ENCODE measurements around the gene PHACTR1.

The PHACTR1 gene

DNA sequence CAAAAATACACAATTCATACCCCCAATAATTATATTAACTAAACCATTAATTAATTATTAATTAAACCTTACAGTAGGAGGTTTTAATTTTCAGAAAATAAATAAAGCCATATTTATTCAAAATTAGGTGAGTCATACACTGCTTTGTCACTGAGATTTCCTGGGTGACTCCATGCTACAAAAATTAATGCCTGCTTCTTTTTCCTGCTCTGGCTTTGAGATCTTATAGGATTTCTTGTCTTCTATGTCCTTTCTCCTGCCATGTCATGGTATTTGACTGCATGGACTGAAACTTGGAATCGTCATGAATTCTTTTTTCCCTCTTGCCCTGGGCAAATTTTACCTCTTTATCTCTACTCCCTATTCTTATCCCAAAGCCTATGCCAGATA, 133.2 kb downstream of the PHACTR1 start:
- no peak for DNase-seq (ENCODE audit: low read depth)

DNA sequence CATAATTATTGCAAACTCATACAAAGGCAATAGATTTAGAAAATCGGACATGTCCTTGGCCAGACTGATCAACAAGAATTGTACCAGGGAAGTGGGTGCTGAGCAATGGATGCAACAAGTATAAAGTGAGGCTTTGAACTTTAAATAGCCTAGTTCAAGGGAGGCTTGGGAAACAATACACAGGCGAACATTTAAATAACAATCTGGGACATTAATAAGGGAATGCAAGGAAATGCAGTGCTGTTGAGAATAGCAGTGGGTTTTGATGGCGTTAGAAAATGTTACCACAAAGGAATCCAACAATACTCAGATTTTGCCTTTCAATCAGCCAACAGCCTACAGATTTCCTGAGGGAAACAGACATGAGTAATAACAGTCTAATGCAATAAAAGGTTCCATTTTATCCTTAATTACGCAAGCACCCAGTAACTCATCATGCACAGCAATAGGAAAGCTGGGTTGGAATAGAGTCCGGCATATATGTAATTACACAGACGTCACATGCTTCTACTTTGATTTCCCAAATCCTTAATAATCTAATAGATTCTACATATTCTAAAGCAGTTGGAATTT, 134.6 kb downstream of the PHACTR1 start:
- DNase-seq (ENCODE audit: low read depth) = peak; percentile 58

DNA sequence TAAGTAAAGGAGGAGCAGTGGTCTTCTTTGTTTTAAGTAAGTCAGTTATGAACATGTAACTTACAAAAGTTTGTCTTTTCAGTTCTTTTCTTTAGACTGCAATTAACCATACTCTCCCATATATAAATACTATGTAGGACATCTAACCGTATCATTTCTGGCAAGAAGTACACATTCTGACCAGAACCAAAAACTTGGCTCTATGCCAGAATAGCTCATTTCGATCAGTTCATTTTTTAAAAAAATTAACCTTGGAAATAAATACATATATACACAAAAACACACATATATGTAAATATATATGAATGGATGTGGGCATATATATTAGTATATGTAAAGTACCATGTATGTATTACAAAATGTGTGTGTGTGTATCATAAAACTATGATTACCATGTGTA, 145.0 kb downstream of the PHACTR1 start:
- no peak for DNase-seq (ENCODE audit: low read depth)

DNA sequence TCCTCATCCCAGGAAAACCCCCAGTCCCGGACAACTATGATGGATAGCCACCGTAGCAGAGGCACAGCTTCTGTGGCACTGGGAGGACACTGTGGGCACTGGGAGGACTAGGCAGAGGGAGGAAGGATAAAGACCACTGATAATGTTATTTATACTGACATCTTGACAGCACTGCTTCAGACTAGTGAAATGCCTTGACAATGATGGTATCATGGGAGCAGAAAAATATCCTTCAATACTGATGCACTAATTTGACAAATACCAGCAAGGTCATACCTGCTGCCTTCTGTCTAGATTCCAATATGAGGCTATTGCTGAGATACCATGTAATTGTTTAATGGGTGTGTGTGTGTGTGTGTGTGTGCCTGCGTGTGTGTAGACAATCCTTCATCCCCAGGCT, 148.6 kb downstream of the PHACTR1 start:
- no peak for DNase-seq (ENCODE audit: low read depth)

DNA sequence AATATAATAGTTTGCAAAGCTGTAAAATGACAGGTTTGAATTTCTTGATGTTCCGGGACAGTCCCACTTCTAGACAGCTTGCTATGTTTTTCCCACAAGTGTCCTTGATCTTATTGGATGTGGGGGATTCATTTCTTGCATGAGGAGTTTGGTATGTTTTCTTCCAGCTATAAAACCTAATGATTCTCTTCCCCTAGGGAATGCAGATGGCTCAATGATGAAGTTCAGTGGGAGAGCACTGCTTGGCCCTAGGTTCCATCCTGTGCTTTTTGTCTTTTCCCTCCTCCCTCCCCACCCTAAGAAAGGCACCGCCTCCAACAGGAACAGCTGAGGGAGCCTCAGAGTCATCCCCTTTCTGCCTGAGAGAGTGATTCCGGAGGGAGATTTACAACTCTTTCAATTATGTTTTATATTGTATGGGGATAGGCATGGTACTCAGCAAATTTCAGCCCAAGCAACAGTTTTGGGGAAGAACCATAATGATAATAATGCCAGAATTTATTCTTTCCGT, 149.2 kb downstream of the PHACTR1 start:
- no peak for DNase-seq (ENCODE audit: low read depth)

DNA sequence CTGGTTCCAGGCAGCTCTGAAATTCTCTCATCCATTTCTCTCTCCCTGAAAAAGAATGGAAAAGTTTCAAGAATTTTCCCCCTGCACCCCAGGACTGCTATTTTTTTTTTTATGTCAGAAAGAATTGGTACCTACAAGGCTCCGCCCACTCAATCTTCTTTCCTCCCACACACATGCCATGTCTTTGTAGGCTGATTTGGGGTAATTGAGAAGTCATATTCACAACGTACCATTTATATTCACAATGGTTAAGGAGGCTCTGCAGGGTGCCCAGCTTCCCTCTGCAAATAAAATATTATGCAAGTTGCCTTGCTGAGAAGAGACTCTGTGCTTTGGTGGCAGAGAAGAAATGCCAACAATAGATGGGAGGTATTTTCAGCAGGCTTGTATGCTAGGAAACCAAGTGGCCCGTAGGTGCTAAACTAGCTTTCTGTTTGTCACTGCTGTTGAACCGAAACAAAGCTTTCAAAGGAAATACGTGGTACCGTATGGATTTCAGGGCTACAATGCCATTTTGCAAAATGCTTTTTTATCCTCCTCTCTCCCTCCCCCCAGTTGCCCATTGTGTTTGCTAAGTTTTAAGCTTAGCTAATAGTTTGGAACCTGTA, 150.0 kb downstream of the PHACTR1 start:
- no peak for DNase-seq (ENCODE audit: low read depth)

DNA sequence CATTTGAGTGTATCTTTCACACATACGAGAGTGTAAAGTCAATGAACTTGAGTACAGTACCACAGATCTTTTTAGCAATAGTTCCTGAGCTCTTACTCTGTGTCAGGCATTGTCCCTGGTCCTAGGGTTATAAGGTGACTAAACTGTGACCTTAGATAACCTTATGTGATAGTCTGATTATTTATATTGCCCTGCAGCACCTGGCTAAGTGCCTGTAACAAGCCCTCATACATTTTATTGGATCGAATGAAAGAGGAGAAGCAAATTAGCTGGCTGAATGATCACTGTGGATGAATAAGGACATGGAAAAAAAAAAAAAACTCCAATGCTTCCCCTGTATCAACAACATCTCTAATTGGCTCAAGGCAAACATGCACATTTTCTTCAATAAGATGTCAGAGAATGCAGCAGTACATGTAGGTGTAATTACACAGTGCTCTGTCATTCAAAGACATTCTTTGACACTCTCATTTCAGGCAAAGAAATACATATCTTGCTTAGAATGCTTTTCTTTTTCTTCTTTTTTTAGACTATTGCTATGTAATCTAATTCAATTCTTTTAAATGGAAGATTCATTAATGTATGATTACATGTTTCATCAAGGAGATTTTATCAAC, 153.4 kb downstream of the PHACTR1 start:
- DNase-seq (ENCODE audit: low read depth) = no peak

DNA sequence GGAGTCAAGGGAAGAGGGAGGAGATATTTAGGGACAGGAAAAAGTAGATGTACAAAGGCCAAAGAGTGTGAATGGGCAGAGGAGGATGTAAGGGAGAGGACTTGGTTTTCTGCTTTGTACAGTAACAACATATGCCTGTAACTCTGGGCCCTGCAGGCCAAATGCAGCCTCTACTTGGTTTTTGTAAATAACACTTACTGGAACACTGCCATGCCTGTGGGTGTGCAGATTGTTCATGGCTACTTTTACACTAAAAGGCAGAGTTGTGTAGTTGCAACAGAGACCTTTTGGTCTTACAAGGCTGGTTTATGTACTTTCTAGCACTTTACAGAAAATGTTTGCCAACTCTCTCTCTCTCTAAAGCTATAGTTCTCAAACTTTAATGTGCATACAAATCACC, 157.1 kb downstream of the PHACTR1 start:
- DNase-seq (ENCODE audit: low read depth) = no peak

DNA sequence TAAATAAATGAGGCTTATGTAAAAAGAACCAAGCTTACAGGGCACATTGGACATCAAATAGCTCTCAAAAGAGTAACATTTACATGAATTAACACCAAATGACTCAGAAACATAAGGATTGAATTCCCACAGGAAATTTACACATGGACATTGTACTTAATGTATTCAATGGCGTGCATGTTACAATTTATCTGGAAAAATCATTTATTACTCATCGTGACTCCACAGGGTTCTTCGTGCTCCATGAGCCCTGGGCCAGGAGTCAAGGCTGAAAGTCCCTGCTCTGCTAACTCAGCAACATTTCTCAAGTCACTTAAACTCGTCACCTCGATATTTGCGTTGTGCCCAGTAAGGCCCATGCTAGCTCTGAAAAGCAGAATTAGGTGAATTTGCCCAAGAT, 158.5 kb downstream of the PHACTR1 start:
- DNase-seq (ENCODE audit: low read depth) = peak; percentile 88

DNA sequence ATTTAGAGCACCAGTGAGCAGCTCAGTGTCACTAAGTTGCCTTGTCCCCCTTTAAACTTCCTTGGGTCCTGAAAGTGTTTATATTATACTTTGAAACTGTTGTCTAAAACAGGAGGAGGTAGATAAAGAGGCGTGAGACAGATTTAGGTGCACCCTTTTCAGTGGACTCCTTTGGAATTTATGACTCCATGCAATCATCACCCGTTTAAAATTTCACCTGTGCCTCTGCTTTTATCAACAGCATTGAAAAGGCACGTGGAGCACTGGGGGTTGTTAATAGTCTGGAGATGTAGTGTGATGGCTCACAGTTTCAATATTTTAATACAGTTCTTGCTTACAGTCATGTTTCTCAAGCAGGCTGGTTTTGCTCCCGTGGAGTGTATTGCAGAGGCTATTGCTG, 162.2 kb downstream of the PHACTR1 start:
- no peak for DNase-seq (ENCODE audit: low read depth)

DNA sequence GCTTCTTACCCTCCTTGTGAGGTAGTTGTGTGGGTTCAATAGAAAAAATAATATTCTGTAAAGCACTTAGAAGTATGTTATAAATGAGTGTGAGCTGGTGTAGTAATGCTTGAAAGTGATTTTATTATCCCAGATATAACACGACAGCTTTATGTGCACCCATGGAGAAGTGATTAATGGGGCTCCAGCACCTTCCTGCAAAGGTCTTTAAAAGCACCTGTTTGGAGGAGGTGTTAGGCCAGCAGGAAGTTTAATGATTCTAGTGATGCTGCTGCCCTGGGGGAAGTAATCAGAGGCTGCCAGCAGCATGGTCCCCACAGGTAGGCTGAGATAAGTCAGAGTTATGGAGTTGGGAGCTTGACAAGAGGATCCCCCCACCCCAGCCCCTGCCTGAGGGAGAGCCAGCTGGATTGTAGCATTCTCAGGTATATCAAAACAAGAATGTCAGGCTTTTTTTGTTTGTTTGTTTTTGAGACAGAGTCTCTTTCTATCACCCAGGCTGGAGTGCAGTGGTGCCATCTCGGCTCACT, 166.3 kb downstream of the PHACTR1 start:
- no peak for DNase-seq (ENCODE audit: low read depth)

DNA sequence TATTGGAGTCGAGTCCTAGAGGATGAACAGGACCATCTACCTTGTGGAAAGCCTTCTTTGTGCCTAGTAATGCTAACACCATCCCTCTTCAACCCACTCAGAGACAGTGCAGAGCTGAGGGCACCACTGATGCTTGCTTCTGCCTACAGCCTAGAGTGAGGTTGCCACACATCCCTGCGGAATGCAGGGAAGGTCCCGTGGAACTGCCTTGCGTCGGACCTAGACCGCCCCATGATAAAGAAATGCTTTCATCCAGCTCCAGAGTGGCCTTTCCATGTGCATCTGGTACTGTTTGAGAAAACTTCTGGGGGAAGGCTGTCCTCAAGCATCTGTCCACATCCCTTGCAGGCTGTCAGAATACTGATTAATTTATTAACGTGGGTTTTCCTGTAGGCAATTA, 168.4 kb downstream of the PHACTR1 start:
- DNase-seq (ENCODE audit: low read depth) = no peak

DNA sequence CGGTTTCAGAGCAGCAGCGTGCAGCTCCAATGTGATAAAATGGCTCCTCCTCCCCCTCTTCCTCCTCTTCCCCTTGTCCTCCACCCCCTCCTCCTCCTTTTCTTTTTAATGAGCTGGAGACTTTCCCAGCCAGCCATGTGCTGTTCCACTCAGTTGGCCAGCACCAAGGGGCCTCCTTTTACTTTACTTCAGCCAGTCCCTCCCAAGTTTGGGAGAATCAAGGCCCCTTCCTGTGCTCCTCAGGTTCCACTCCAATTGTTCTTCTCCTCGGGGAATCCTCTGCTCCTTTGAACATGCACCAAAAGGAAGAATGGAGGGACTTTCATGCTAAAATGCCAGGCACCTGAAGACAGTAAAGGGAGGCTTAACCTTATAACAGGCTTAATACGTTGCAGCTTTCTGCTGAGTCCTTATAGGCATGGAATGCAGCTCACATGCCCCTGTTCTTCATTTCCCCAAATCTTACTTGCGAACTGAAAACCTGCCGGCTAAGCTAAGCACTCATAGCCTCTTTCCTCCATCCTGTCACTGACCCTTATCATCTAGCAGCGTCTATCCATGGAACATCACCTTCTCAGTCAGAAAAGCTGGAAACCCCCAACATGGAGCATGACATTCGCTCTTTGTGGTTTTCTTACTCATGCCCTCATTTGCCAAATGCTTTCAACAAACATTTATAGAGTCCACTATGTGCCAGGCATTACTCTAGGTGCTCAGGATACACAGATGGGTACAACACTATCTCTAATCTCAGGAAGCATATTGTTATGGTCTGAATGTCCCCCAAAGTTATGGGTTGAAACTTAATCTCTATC, 170.6 kb downstream of the PHACTR1 start:
- DNase-seq (ENCODE audit: low read depth) = peak; percentile 32

DNA sequence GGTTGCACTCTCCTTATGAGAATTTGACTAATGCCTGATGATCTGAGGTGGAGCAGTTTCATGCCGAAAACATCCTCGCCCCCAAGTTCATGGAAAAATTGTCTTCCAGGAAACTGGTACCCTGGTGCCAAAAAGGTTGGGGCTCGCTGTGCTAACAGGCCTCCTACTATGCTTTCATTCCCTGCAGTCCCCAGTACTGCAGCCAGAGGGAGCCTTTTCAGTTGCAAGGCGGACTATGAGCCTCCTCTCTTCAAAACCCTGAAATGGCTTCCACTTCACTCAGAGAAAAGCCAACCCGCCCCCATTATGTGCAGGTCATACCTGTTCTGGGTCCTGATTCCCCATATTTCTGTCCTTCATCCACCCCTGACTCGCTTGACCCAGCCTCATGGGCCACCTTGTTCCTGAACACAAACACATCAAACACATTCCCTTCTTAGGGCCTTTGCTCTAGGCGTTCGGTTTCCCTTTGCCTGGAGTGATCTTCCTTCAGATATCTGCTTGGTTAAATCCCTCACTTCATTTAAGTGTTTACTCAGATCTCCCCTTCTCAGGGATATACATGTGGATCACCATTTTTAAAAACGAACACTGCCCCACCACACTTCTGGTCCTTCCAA, 173.7 kb downstream of the PHACTR1 start:
- DNase-seq (ENCODE audit: low read depth) = no peak

DNA sequence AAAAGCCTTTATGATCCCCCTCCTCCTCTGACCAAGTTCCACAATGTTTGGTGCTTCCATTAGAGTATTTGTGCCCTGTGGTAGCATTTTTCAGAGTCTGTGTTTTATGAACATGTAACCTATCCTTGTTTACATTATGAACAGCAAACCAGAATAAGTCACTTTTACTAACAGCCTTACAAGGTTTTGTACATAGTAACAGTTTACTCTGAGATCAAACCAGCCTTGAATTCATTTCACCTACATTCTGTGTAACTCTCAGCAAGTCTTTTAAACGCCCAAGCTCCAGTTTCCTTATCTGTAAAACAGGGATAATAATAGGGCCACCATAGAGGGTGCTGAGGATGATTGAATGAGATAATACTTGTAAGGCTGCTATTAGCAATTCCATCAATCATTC, 175.0 kb downstream of the PHACTR1 start:
- DNase-seq (ENCODE audit: low read depth) = no peak

DNA sequence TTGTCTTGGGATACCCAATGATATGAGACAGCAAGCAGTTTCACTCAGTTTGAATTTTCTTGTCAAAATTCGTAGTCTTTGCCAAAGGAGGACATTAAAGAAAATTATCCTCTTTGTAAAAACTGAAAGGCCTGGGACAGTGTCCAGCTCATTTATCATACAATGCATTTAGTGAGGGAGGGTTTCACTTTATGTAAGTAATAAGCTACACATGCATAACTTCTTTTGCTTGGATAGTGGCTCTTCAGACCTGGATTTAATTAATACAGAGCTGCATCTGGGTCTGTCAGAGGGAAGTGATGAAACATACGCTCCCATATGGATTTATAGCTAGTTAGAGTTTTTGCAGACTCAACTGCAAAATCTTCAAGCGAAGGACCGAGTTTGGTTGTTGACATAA, 175.6 kb downstream of the PHACTR1 start:
- no peak for DNase-seq (ENCODE audit: low read depth)

DNA sequence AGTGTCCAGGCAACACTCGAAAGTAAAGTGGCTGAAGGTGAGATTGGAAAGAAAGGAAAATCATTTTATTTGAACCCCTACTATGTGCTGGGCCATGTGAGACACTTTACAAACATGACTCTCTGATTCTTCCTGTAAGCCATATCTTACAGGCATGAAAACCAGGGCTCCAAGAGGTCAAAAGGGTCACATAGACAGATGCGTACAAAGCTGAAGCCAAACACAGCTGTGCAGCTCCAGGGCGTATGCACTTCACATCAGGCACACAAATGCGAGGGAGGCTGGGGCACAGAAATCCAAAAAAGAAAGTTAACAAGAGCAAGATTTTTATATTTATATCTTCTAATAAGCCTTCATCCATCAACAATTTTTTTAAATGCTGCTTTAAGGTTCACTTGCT, 176.5 kb downstream of the PHACTR1 start:
- DNase-seq (ENCODE audit: low read depth) = no peak

DNA sequence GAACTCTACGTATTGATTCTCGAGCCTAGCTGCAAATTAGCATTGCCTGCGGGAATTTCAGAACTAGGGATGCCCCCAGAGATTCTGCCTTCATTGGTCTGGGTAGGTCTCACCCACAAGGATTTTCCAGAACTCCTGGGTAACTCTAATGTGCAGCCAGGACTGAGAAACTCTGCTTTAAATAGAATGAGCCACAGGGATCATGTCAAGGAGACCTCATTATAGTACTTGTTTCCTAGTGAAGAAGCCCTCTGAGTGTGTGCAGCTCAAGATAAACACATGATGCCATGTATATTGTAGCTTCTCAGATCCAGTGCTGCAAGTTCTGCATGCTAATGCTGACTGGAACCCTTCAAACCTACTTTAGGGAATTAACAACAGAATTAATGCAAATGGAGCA, 179.2 kb downstream of the PHACTR1 start:
- no peak for DNase-seq (ENCODE audit: low read depth)

DNA sequence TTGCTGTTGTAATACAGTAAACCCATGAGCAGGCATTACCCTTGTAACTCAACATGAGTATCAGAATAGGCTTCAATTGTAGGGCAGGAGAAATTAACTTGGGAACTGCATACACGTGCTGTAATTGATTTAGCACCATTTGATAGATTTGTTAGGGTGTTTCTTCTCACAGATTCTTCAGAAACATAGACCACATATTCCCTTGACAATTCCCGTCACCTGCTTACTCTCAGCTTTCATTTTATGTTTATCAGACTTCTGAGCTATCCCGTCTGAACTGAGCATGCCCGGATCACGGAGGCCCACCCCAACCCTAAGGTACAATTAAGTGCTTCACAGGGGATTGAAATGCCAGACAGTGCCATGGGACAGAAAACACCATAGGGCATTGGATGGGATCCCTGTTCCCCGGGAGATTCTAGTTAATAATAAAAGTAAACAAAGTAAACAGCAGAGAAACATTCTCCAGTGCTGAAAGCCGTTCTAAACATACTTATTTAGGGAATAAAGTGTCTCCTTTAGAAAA, 179.7 kb downstream of the PHACTR1 start:
- DNase-seq (ENCODE audit: low read depth) = no peak

DNA sequence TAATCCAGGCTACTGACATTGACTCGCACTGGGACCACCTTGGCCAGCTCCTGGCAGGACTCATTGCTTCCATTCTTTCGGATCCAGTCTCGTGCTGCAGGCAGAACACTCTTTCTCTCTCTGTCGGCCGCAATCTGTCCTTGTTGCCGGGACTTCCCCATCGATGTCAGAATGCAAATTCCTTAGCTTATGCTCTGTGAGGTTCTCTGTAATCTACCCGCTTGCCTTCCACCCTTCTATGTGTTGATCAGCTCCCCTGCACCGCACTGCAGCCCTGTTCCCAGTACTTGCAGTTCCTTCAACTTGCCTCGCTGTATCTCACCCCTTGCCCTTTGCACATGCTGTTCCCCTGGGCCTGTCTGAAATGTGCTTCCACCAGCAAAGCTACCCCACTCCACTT, 182.0 kb downstream of the PHACTR1 start:
- no peak for DNase-seq (ENCODE audit: low read depth)

DNA sequence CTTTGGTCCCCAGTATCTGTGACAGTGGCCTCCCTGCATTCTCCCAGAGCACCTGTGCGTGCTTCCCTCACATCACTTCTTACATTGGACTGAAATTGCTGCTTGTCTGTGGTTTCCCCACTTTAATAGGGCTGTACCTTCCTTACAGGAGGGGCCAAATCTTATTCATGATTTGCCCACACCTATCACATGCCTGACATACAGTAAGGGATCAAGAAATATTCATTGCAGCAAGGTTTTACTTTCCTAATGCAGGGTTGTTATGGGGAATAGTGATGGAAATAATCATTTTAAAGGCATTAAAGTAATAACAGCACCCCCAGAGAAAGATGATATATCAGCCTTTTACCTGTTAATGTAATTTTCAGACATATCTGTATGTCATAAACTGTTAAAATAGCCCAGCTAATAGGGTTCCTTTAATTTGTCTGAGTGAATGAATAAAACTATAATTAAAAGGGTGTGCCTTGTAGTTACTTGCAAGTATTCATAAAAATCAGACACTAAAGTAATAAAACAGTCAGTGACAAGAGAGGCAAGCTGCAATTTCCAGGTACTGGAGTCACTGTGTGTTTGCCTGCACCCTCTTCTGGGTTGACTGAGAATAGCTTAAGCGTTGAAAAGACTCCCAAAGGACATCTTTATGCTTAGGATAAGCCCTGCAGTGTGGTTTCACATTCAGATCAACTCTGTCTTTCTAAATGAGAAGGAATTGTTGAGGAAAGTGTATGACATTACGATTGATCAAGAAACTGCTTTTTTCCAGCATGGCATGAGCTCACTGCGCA, 182.7 kb downstream of the PHACTR1 start:
- DNase-seq (ENCODE audit: low read depth) = no peak
